Fibroblast of upper back skin (primary cell): ENCODE data around the gene RPH3AL.
"Not testable (repeated sequence)": the region's sequence is repeated elsewhere in the genome, so short reads cannot be mapped to it uniquely, and the experiment has no call there.

ENCODE experiments used
- DNase-seq: peaks from one replicate; pipeline ENCODE4 v3.0.0-alpha.2; 2013

Gene RPH3AL

DNA sequence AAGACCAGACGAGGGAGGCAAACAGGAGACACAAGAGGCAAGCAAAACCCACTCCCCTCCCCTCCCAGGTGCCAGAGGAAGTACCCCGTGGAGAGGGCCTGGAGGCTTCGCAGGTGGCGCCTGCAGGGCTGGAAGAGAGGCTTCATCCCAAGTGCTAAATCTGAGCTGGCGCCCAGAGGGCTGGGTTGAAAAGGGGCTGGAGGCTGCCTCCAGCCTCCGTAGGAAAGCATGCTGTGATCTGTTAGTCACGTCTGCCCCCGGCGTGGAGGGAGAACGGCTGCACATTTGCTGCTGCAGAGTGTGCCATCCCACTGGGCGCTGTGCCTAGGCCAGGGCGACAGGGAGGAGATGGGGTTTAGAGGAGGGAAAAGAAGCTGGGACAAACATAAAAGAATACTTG, 16.9 kb downstream of the RPH3AL start:
- DNase-seq, result no peak

DNA sequence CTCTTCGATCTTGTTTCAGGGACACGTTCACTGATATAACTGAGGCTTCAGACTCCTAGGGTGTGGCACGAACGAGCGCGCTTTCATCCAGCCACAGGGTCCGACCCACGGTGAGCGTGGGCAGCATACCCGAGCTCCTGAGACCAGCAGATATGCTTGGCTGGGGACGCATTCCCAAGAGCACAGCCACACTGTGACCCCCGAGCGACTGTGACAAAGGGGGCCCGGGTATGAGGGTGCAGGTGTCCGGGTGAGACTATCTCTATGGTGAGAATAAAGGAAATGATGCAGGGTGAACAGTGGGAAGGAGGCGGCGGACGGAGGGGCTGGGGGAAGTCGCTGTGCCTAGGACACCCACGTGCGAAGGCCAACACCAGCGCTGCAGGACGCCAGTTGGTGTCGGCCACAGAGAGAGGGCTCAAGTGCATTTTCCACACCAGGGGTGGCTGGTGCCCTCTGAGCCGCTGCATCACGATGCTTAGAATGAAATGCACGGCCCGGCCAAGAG, 17.6 kb downstream of the RPH3AL start:
- DNase-seq, result no peak

DNA sequence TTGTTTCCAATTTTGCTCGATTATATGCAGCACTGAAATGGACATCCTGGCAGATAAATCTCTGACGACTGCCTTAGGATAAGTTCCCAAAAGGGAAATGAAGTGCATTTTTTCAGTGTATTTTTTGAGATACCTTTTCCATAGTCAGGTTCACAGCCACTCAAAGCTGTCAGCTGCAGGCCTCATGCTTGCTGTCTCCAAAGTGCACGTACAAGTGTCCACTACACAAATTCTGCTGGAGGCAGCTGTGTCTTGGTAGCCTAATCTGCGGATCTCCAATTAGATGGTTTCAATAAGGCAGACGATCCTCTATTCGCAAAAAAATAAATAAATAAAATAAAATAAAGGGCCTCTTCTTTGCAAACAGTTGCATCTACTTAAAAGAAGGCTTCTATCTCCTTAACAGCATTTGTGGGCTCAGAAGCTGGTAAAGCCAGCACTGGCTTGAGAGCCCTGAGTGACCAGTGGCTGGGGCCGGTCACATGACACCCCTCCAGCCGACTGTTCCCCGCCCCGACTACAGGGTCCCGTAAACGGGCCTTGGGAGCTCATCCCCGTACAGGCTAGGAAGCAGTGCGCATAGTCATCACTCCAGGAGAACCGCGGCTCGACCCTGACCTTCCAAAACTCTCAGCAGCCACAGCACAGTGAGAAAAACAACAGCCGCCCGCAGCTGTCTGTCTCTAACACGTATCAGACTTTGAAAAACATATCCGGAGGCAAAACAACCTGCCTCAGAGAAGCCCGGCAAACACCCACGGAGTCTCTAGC, 18.8 kb downstream of the RPH3AL start:
- peak; percentile 27 for DNase-seq

DNA sequence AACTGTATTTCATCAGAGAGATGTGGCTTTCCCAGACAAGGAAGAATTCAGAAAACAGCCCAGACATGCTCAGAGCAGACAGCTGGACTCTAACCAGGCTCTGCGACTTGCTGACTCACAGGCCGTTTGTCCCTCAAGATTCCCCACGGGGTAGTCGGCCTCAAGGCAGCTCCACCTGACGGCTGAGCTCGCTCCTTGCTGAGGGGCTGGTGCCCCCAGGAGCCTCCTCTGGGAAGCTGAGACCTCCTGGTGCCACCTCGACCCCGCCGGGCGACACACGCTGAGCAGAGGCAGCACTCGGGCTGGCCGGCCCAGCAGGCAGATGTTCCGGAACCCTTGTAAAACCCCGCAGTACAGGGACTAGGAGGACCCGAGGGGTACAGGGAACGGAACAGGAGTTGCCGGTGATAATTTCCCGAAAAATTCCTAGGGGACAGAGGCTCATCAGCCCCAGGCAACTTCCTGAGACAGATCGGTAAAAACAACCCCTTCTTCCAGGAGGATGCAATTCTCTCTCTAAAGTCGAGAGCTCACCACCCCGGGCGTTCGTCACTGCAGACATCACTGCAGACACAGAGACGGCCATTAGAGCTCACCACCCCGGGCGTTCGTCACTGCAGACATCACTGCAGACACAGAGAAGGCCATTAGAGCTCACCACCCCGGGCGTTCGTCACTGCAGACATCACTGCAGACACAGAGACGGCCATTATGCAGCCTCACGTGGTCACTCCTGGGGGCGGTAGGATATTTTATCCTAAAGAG, 19.9 kb downstream of the RPH3AL start:
- DNase-seq, result peak; percentile 76

DNA sequence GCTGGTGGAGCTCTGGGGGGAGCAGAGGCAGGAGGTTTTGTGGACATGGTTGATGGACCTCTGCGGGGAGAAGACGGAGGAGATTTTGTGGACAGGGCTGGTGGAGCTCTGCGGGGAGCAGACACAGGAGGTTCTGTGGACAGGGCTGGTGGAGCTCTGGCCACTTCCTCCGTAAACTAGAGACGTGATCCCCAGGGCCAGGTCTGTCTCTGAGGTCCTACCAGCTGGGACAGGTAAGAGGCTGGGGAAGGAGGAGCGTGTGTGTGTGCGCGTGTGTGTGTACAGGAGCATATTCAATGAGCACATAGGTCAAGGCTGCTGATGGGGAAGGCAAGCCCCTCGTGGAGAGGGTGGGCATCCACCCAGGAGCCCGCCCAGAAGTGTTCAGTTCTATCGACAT, 20.6 kb downstream of the RPH3AL start:
- DNase-seq, result no peak

DNA sequence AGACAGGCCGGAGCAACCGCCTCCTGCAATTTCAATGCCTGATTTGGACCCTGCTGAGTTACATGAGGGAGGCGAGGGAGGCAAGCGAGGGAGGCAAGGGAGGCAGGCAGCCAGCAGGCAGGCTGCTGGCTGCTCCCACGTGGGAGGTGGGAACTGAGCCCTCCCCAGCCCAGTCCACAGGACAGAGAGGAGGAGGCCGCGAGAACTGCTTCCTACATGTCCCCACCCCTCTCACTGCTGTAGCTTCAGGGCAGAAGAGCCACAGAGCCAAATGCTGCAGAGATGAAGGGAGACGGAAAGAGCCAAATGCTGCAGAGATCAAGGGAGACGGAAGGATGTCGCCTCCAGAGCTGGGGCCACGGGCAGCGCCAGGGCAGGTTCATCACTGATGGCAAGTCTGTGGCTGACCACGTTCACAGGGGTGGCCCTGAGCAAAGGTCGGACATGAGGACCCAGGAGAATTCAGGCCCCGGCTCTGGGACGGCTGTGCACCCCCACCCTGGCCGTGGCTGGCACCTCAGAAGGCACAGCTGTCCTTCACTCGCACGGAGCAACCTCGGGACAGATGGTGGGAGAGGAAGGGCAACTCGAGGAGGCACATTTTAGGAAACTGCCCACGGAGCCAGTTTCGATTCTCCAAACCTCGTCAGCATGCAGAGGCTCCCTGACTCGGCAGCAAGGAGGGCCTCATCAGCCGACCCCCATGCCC, 21.5 kb downstream of the RPH3AL start:
- peak; percentile 4 for DNase-seq

DNA sequence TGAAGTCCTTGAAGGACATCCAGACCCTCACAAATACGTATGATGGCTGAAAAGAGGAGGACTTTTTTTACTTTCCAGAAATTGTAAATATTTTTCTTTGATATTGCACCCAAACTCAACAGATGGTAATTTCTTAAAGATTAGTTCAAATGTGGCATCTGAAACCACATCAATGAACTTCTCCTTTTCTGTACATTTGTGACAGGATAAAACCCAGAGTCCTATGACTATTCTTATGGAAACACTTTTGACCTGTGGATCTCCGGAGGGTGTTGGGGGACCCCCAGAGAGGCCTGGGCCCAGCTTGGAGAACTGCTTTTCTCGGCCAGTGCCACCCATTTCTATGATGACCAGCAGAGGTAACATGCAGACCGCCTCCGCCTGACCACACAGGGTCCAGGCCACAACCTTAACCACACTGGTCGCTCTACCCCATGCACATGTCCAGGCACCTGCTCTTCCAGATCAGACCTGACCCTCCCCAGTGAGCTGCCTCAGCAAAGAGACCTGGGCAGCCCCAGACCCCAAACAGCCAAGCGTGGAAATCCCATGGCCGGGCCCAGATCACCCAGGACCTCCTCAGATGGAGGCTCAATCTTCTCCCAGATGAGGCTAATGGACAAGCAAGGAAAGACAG, 22.7 kb downstream of the RPH3AL start:
- no peak for DNase-seq

DNA sequence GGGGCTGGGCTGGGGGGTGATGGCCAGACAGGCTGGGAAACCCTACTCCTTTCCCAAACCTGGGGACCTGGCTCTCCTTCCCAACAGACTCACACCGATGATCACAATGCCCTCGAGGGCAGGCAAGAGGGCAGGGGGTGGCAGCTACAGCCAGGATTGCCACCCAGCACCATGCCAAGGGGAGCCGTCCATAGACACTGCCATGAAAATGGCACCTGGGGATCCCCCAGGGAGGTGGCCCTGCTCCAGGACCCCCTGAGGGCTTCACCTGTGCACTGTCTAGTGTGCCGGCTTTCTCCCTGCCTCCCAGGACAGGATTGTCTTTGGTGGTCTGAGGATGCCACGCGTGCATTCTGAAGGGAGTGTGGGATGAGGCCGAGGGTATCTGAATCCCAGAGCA, 24.6 kb downstream of the RPH3AL start:
- DNase-seq, result no peak

DNA sequence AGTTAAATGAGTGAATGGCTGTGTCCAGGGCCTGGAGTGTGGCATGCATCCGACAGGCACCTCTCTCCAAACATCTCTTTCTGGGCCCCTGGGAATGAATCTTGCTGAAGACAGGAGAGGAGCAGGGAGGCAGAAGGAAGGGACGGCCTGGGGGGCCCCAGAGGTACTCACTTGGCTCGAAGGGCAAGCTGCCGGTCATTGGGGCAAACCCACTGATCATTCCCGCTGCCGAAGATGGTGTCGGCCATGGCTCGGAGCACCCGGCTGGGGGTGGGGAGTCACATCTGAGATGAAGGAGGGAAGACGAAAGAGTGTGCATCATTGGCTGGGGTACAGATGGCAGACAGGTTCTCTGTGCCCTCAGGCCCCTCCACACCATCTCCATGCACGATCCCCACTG, 25.3 kb downstream of the RPH3AL start:
- DNase-seq, result no peak

DNA sequence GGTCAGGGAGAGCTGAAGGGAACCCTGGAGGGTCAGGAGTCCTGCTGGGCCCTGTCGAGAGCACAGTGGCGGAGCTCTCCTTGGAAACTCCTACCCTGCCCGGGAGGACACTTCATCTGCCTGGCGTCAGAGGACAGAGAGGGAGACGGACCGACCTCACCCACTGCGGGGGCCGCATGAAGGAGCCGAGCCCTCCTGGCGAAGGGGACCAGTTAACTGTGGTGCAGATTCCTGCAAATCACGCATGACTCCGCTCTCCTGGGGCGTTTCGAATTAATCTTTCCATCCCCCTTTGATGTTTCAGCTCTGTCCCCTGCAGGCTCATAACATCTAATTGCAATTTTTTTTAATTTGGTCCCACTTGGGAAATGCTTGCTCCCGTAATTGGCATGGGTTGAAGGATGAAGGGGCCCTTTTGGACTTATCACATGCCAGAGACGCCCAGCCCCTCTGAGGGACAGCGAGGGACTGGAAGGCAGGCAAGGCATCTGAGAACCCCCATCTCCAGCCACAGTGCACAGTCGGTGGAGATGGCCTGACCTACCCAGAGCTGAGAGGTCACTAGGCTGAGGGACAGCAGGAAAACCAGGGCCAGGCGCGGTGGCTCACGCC, 26.5 kb downstream of the RPH3AL start:
- no peak for DNase-seq

DNA sequence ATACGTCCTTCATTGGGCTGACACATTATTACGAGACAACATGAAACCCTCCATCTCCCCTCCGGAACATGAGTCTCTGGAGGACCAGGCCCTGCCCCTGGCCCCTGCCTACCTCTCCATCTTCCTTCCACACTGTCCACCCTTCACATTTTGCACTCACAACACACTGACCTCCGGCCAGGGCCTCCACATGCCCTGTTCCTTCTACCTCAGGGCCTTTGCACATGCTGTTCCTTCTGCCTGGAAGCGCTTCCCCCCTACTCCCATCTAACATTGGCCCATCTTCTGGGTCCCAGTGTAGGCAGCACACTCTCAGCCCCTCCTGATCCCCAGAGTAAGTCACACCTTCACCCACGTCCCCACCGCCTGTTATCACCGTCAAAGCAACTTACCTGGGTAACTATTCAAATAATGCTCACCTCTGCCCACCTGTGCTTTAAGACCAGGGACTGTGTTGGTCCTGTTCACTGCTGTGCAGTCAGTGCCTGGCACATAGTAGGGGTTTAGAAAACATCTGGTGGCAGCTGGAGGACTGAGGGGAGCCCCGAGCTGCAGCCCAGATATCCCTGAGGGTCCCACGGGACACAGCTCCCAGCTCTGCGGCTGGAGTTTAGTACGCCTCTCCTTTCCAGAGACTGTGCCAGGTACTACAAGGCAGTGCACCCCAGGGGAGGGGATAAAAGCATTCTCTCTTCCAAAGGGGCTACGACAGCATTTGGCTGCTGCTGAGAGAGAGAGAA, 27.2 kb downstream of the RPH3AL start:
- no peak for DNase-seq

DNA sequence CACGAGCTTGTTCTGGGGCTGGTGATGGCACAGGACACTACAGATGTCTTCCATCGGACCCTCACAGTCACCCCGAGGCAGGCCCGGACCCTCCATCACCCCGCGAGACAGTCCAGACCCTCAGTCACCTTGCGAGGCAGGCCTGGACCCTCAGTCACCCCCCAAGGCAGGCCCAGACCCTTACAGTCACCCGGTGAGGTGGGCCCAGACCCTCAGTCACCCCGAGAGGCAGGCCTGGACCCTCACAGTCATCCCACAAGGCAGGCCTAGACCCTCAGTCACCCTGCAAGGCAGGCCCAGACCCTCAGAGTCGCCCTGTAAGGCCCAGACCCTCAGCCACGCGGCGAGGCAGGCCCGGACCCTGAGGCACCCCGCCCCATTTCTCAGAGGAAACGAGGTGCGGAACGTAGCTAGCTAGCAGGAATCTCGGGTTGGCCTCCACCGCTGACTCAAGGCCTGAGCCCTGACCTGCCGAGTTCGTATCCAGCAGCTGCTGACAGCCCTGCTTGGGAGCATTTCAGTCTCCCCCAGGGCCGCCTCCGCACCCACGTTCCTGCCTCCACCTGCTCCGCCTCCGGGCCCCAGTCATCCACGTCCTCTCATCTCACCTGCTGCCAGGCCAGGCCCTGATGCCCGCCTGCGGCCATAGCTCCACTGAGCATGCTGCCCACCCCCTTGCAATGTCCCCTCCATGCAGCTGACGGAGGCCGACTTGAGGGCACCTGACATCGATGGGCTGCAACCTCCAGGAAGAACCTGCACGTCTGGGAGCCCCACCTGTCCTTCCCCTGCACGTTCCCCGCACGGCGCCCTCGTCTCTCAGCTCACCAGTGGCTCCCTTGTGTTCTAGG, 28.7 kb downstream of the RPH3AL start:
- no peak for DNase-seq

DNA sequence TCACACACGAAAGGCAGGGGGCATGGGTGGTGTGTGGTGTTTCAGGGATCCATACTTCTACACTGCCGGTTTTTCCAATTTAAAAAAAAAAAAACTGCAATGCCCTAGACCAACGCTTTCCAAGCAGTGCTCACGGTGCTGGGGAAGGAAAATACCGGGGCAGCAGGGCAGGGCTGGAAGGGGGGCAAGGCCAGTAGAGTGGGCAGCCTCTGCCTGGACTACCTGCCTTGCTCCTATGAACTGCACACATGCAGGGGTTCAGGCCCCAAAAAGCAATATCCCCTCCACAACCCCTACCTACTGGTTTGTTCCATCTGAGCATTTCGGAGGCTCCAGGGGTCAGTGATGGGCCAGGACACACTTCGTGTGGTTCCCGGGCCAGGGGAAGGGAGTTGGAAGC, 29.4 kb downstream of the RPH3AL start:
- DNase-seq, result no peak

DNA sequence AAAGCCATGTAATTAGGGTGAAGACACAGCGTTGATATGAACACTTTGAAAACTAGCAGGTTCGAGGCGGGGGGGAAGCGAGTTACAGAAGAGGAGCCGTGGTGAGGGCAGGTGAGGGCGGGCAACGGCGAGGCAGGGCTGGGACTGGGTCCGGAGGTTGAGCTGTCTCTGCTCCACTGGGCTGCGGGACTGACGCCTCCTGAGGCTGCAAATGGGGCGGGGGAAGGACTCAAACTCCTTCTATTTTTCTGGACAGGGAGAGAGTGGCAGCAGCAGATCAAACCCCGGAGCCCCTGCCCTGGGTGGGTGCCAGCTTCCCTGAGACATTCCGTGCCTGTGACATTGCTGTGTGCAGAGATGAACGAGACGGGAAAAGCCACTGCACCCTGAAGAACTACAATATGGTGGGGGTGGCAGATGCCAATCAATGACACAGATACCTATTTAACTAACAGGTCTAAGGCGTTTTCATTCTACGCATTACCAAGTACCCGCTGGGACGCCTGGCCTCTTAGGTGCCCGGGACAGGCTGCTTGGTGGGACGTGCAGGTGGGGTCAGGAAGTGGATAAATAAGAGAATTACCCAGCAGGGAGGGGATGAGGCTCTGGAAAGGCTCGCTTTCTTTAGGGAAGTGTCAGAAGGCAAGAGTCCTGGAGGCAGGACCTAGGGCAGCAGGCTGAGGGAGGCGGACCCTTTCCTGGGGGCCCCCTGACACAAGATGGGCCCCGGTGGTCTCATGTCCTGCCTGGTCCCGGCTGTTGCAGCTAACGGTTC, 30.4 kb downstream of the RPH3AL start:
- DNase-seq, result no peak

DNA sequence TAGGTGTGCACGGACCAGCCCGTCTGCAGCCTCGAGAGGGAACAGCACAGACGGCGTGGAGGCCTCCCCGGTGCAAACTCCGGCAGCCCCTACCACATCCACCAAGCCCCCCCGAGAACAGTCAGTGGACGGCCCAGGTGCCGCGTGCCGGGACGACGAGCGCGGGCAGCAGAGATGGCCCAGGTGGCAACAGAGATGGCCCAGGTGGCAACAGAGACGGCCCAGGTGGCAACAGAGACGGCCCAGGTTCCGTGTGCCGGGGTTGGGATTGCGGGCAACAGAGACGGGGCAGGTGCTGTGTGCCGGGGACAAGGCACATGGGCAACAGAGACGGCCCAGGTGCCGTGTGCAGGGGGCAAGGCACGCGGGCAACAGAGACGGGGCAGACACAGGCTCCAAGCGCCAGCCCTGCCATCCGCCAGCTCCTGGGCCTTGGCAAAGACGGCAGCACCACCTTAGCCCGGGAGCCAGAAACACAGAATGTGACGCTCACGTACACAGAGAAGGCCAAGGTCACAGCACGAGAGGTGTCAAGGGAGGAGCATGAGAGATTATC, 31.1 kb downstream of the RPH3AL start:
- no peak for DNase-seq

DNA sequence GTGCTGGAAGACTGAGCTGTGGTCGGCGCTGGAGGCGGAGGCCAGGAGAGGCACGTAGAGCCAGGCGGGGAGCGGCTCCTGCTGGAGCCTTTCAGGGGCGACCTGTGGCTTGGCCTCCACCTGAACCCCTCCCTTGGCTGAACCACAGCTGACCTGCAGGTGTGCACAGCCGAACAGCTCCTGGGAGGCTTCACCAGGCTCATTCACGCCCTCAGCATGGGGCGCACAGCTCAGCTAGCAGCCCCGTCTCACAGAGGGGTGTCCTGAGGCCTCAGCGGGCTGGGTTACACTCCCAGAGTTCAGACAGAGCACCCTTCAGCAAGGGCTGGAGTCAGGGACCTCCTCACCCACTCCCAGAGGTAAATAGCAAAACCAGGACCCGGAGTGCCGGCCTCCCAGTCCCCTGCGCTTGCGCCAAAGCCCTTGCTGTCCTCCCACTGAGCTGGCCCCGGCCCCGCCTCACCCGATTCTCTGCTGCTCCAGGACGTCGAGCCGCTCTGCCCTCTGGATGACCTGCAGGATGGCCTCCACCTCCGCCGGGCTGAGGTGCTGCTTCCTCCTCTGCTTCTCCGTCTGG, 31.7 kb downstream of the RPH3AL start:
- no peak for DNase-seq

DNA sequence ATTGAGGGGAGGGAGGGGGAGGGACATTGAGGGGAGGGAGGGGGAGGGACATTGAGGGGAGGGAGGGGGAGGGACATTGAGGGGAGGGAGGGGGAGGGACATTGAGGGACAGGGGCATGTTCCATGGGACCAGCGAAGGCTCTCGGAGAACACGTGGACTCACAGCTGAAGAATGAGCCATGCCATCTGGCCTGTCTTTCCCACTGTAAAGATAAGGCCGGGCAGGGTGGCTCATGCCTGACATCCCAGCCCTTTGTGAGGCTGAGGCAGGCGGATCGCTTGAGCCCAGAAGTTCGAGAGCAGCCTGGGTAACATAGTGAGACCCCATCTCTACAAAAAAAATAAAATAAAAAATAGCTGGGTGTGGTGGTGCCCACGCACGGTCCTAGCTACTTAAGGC, 32.5 kb downstream of the RPH3AL start:
- DNase-seq, result no peak

DNA sequence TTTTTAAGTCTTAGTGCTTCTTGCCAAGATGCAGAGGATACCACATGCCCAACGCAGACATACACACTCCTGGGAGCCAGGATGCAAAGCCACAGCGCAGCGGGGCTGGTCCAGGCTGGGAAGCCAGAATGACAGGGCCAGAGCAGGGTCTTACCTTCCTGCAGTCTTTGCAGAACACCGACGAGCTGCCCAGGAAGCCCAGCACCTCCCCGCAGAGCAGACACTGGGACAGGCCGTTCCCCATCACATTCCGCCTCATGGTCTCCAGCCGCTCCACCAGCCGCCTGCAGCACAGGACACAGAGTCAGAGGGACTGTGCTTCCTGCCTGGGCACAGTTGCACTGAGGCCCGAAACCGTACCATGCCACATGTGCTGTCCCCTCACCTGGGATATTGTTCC, 33.3 kb downstream of the RPH3AL start:
- DNase-seq, result no peak

DNA sequence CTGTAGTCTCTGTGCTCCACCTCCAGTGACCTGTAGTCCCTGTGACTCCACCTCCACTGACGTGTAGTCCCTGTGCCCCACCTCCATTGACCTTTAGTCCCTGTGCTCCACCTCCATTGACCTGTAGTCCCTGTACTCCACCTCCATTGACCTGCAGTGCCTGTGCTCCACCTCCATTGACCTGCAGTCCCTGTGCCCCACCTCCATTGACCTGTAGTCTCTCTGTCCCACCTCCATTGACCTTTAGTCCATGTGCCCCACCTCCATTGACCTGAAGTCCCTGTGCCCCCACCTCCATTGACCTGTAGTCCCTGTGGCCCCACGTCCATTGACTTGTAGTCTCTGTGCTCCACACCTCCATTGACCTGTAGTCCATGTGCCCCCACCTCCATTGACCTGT, 35.5 kb downstream of the RPH3AL start:
- not testable (repeated sequence) for DNase-seq
